ENCODE data around the gene ATF7.

DNA sequence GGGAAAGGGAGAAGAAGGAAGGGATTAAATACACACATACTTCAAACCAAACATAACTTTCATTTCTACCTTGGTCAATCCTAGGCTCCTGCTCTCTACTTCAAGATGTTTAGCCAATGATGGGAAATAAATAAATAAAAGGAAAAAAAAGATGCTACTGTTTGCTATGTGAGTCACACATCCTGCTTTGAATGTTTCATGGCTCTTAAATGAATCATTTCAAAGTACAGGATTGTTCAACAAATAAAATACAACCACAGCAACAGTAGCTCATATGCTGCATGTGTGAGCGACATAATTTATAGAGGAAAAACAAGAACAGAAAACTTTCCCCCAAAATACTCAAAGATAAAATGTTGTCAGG lies 64.6 kb downstream of the ATF7 start:
- TF ChIP-seq CTCF (IDR thresholded peaks at IDR 0.05; ENCODE audit: borderline replicate concordance, extremely low read depth, low read length, poor library complexity, severe bottlenecking) (no peak), EZH2 (IDR thresholded peaks at IDR 0.05; ENCODE audit: borderline replicate concordance, low read depth, low read length, severe bottlenecking) (no peak)

Measured in DND-41 (cell line).